HL-60 (cell line): ENCODE measurements around the gene PWWP2B.

Source experiments
- CTCF ChIP-seq: IDR thresholded peaks from one replicate; pipeline ENCODE4 v1.5.1; 2011; ENCODE audit warnings: low read length, control low read depth, inconsistent platforms; ENCODE audit not compliant: insufficient read depth
- GABPA ChIP-seq: IDR thresholded peaks from 2 replicates; pipeline ENCODE4 v1.6.1; 2012; ENCODE audit warnings: low read depth
- POLR2AphosphoS5 ChIP-seq: IDR thresholded peaks from 2 replicates; pipeline ENCODE4 v1.6.1; 2012; ENCODE audit warnings: low read depth
- SPI1 ChIP-seq: IDR thresholded peaks from 2 replicates; pipeline ENCODE4 v1.6.1; 2012; ENCODE audit warnings: low read depth, mild to moderate bottlenecking, borderline replicate concordance
- TF ChIP-seq, protein P1 (sequence below): IDR thresholded peaks from 2 replicates; pipeline ENCODE4 v1.6.1; 2012; ENCODE audit warnings: low read depth; ENCODE audit not compliant: insufficient replicate concordance

DNA sequence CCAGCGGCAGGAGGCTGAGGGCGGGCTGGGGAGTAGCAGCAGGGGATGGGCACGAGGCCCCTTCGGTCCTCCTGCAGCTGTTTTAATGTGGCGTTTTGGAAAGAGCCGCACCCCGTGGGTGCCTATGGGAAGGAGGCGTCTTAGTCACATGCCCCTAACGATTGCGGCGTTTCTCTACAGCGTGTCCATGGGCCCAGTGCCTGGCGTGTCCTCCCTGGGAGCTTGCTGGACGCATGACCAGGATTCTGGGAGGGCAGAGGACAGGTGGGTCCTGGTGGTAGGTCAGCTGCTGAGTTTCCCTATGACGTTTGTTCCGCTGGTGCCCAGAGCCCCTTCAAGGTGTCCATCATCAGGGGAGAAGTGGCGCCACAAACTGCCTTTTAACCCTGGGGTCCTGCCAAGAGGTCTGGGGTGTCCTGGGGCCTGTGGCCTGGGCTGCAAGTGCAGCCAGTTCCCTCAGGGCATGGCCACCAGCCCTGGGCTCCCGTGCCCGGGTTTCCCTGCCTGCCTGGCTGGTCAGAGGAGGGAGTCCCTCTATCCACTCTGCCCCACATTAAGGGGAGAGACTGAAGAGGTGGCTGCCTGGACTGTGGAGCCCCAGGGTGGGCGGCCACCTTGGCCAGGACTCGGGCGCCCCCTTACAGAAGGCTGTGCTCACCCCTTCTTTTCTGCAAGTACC, 48.7 kb downstream of the PWWP2B start:
- TF ChIP-seq, protein P1, sequence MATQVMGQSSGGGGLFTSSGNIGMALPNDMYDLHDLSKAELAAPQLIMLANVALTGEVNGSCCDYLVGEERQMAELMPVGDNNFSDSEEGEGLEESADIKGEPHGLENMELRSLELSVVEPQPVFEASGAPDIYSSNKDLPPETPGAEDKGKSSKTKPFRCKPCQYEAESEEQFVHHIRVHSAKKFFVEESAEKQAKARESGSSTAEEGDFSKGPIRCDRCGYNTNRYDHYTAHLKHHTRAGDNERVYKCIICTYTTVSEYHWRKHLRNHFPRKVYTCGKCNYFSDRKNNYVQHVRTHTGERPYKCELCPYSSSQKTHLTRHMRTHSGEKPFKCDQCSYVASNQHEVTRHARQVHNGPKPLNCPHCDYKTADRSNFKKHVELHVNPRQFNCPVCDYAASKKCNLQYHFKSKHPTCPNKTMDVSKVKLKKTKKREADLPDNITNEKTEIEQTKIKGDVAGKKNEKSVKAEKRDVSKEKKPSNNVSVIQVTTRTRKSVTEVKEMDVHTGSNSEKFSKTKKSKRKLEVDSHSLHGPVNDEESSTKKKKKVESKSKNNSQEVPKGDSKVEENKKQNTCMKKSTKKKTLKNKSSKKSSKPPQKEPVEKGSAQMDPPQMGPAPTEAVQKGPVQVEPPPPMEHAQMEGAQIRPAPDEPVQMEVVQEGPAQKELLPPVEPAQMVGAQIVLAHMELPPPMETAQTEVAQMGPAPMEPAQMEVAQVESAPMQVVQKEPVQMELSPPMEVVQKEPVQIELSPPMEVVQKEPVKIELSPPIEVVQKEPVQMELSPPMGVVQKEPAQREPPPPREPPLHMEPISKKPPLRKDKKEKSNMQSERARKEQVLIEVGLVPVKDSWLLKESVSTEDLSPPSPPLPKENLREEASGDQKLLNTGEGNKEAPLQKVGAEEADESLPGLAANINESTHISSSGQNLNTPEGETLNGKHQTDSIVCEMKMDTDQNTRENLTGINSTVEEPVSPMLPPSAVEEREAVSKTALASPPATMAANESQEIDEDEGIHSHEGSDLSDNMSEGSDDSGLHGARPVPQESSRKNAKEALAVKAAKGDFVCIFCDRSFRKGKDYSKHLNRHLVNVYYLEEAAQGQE: no peak
- no peak for TF ChIP-seq CTCF
- TF ChIP-seq POLR2AphosphoS5: peak; percentile 30; the same call in 1 of the 2 replicates
- TF ChIP-seq SPI1: no peak
- TF ChIP-seq GABPA: no peak
